HUES64 (cell line): ENCODE data around the gene DNAH17.
A peak's percentile ranks its signal among the peaks of the same experiment; 100 is the strongest.

Source experiments
- H3K27ac ChIP-seq: 2 replicates; pipeline ENCODE4 v1.7.0; 2013; ENCODE audit warnings: low read depth, low read length, inconsistent platforms
- H3K27me3 ChIP-seq: 2 replicates; pipeline ENCODE4 v1.6.1; 2013; ENCODE audit warnings: mild to moderate bottlenecking, low read length; ENCODE audit not compliant: insufficient read depth
- H3K36me3 ChIP-seq: 2 replicates; pipeline ENCODE4 v1.6.1; 2013; ENCODE audit warnings: mild to moderate bottlenecking, low read length; ENCODE audit not compliant: insufficient read depth
- H3K4me1 ChIP-seq: 2 replicates; pipeline ENCODE4 v1.6.1; 2013; ENCODE audit warnings: mild to moderate bottlenecking, low read length, moderate library complexity; ENCODE audit not compliant: insufficient read depth
- H3K4me3 ChIP-seq: 2 replicates; pipeline ENCODE4 v1.5.1; 2013; ENCODE audit warnings: mild to moderate bottlenecking, low read length, moderate library complexity
- H3K9ac ChIP-seq: 2 replicates; pipeline ENCODE4 v1.6.1; 2013; ENCODE audit warnings: mild to moderate bottlenecking, low read depth, low read length
- H3K9me3 ChIP-seq: 2 replicates; pipeline ENCODE4 v1.6.1; 2013; ENCODE audit warnings: low read depth, low read length; ENCODE audit not compliant: insufficient read depth
- WGBS: fragments of 150-250, 120-280 bp; methylation state at CpG from one replicate; pipeline ENCODE4 v1.1.7; 2013; ENCODE audit warnings: missing lambda C conversion rate; 5-methylcytosine and 5-hydroxymethylcytosine counted together

DNAH17 gene

DNA sequence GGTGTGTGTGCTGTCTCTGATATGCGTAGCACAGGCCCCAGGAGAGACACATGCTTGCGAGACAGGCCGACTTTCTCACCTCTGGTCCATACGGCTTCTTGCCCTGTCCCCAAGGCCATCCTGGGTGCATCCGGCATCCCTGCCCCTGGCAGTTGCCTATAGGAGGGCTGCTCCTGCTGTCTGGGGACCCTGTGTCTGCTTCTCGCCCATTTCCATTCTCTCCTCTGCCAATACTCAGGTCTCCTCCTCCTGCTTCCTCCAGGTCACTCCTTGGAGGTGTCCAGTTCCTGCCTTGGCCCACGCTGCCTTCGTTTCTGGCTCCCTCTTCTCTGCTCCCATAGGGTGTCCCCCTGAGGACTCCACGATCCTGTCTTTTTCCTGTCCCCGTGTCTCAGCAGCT lies 89.0 kb downstream of the DNAH17 start:
- no peak overlapping the region for H3K27ac ChIP-seq
- H3K4me1 ChIP-seq: peaks cover 4% of the 10 kb centered on the region; the same call in 1 of the 2 replicates
- H3K9ac ChIP-seq: no peak overlapping the region
- H3K36me3 ChIP-seq: no peaks in the 10 kb centered on the region
- H3K9me3 ChIP-seq: no peaks in the 10 kb centered on the region
- H3K4me3 ChIP-seq: no peak overlapping the region
- H3K27me3 ChIP-seq: peaks cover 5% of the 10 kb centered on the region; the same call in 1 of the 2 replicates
- 84% methylated on average over 10 of the region's 10 CpGs for WGBS

GRCh38 chr17:78486946-78487680 lies 90.1 kb downstream of the DNAH17 start:
- 94% methylated on average over 13 of the region's 13 CpGs for WGBS

GRCh38 chr17:78486228-78486802 lies 90.9 kb downstream of the DNAH17 start:
- 94% methylated on average over 24 of the region's 24 CpGs for WGBS
- Histone ChIP-seq H3K27me3 (peaks cover 5% of the 10 kb centered on the region; the same call in 1 of the 2 replicates), H3K9me3 (no peaks in the 10 kb centered on the region), H3K36me3 (no peaks in the 10 kb centered on the region), H3K4me1 (peaks cover 4% of the 10 kb centered on the region; the same call in 1 of the 2 replicates), H3K4me3 (no peak overlapping the region), H3K27ac (no peak overlapping the region), H3K9ac (no peak overlapping the region)

More at GRCh38 chr17:78486946-78487680, 90.1 kb downstream of the DNAH17 start:
- H3K27ac ChIP-seq: no peak overlapping the region
- no peak overlapping the region for H3K4me3 ChIP-seq
- H3K36me3 ChIP-seq: no peaks in the 10 kb centered on the region
- H3K4me1 ChIP-seq: peaks cover 4% of the 10 kb centered on the region; the same call in 1 of the 2 replicates
- H3K27me3 ChIP-seq: peaks cover 5% of the 10 kb centered on the region; the same call in 1 of the 2 replicates
- H3K9ac ChIP-seq: no peak overlapping the region
- H3K9me3 ChIP-seq: no peaks in the 10 kb centered on the region

DNA sequence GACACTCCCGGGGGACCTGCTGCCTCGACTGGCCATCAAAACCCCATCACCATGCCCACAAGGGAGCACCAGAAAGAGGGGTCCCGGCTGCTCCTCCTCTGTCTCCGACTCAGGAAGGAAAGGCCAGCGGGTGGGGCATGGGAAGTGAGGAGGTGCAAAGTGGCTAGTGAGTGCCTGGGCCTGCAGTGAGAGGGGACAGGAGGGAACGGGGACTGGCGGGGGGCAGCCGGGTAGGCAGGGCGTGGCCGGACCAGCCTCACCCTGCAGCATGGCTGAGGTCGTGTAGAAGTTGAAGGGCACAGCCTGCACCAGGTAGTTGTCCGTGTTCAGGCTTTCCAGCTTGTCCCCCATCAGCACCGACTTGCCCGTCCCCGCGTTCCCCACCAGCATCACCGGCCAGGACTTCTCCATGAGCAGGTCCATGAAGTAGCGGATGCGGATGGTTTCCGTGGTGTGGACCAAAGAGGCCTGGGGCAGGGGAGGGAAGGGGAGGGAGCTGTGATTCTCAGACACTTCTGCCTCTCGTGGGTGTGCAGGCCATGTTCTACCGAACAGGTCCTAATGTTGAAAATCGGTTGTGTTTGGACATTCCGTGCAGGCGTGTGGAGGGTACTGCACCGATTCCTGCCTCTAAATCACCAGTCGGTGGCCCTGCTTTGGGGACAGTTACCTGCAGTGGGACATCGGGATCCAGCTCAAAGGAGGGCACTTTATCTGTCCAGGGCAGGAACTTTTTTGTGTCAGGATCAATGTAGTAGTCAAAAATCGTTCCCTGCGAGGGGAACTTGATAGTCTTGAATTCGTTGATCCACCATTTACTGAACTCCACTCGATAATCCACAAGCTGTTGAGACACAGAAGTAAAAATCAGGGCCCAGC lies 91.7 kb downstream of the DNAH17 start:
- Histone ChIP-seq H3K4me3 (peak overlapping the region; percentile 62), H3K36me3 (no peaks in the 10 kb centered on the region), H3K27me3 (peaks cover 5% of the 10 kb centered on the region; the same call in 1 of the 2 replicates), H3K27ac (no peak overlapping the region), H3K9me3 (no peaks in the 10 kb centered on the region), H3K9ac (0 out of 2 replicates have a peak overlapping the region, but pooled peaks have one; percentile 3), H3K4me1 (peaks cover 4% of the 10 kb centered on the region; the same call in 1 of the 2 replicates)
- 65% methylated on average over 32 of the region's 32 CpGs for WGBS

GRCh38 chr17:78484271-78485246 lies 92.6 kb downstream of the DNAH17 start:
- Histone ChIP-seq H3K36me3 (no peaks in the 10 kb centered on the region), H3K4me1 (peaks cover 4% of the 10 kb centered on the region; the same call in 1 of the 2 replicates), H3K27ac (no peak overlapping the region), H3K9me3 (no peaks in the 10 kb centered on the region), H3K4me3 (peak overlapping the region; percentile 62), H3K9ac (peak overlapping the region; percentile 61; the same call in 1 of the 2 replicates), H3K27me3 (peaks cover 5% of the 10 kb centered on the region; the same call in 1 of the 2 replicates)
- 14% methylated on average over 37 of the region's 43 CpGs for WGBS

DNA sequence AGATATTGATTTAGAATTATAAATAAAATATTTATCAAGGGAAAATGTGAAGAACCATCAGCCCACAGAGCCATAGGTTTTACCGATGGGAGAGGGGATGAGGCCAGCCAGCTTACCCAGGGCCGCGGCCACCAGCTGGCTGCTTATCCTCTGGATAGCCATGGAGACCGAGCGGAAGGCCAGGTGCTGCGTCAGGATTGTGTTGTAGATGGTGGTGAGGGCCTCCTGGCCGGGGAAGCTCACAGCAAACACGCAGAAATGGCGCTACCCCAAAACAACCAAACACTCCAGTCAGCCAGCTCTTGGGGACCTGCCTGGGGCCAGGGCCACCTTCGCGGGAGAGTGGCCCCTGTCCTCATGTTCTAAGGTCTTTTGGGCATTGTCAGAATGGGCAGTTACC lies 97.8 kb downstream of the DNAH17 start:
- H3K4me3 ChIP-seq: no peak overlapping the region
- no peaks in the 10 kb centered on the region for H3K36me3 ChIP-seq
- no peak overlapping the region for H3K27ac ChIP-seq
- WGBS: 97% methylated on average over 11 of the region's 11 CpGs
- peaks cover 4% of the 10 kb centered on the region; the same call in 1 of the 2 replicates for H3K4me1 ChIP-seq
- no peaks in the 10 kb centered on the region for H3K9me3 ChIP-seq
- H3K9ac ChIP-seq: no peak overlapping the region
- no peaks in the 10 kb centered on the region for H3K27me3 ChIP-seq

- Histone ChIP-seq H3K4me3 (no peak overlapping the region), H3K9ac (no peak overlapping the region), H3K9me3 (no peaks in the 10 kb centered on the region), H3K4me1 (no peaks in the 10 kb centered on the region), H3K36me3 (no peaks in the 10 kb centered on the region), H3K27ac (no peak overlapping the region), H3K27me3 (no peaks in the 10 kb centered on the region)
- WGBS: 93% methylated on average over 6 of the region's 6 CpGs
Observed at GRCh38 chr17:78478757-78479297, 98.4 kb downstream of the DNAH17 start.

DNA sequence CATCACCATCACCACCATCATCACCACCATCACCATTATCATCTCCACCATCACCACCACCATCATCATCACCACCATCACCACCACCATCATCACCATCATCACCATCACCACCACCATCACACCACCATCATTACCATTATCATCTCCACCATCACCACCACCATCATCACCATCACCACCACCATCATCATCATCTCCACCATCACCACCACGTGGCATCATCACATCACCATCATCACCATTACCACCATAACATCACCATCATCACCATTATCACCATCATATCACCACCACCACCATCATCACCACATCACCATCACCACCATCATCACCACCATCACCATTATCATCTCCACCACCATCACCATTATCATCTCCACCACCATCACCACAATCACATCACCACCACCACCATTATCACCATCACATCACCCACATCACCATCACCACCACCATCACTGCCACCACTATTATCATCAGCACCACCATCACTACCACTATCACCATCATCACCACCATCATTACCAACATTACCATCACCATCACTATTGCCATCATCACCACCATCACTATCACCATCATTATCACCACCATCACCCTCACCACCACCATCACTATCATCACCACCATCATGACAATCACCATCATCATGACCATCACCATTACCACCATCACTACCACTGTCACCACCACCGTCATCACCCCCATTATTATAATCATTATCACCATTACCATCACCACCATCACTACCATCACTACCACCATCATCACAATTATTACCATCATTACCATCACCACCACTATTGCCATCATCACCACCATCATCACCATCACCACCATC lies 99.1 kb downstream of the DNAH17 start:
- Histone ChIP-seq H3K4me1 (no peaks in the 10 kb centered on the region), H3K4me3 (no peak overlapping the region), H3K9me3 (no peaks in the 10 kb centered on the region), H3K36me3 (no peaks in the 10 kb centered on the region), H3K9ac (no peak overlapping the region), H3K27me3 (no peaks in the 10 kb centered on the region), H3K27ac (no peak overlapping the region)
- 85% methylated on average over 2 of the region's 2 CpGs for WGBS

DNA sequence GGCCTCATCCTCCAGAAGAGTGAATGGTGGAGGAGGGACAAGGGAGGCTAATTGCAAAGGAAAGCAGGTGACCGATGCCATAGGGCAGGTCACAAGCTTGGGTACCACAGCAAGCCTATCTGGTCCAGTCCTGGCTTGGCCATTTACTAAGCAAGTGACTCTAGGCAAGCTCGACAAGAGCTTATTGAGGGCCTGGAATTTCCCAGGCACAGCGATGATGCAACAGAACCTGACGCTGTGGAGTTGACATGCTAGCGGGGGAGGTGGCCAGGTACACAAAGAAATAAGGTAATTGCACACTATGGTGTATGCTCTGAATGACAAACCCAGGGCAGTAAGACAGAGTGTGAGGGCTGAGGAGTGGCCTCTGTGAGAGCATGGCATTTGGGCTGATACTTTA lies 100.2 kb downstream of the DNAH17 start:
- Histone ChIP-seq H3K4me1 (no peaks in the 10 kb centered on the region), H3K9me3 (no peaks in the 10 kb centered on the region), H3K27me3 (no peaks in the 10 kb centered on the region), H3K9ac (no peak overlapping the region), H3K36me3 (no peaks in the 10 kb centered on the region), H3K4me3 (no peak overlapping the region), H3K27ac (no peak overlapping the region)
- 89% methylated on average over 5 of the region's 5 CpGs for WGBS
